NCI-H2196 (cell line): Measurements from ENCODE around the gene MAPKAPK2.

Experiments
- DNase-seq: peaks from one replicate; lab custom pipeline; 2025; ENCODE audit not compliant: unreplicated experiment; lab: John Stamatoyannopoulos, UW

MAPKAPK2 gene

GRCh38 chr1:206717674-206717989 is 32.9 kb downstream of the MAPKAPK2 start:
- DNase-seq: no peak

GRCh38 chr1:206719169-206719839 is 34.6 kb downstream of the MAPKAPK2 start:
- no peak for DNase-seq

- no peak for DNase-seq
These were observed 36.7 kb downstream of the MAPKAPK2 start for GRCh38 chr1:206721454-206721853.

GRCh38 chr1:206722751-206723461 is 38.2 kb downstream of the MAPKAPK2 start:
- DNase-seq: no peak

GRCh38 chr1:206723462-206723804 is 38.7 kb downstream of the MAPKAPK2 start:
- no peak for DNase-seq

- no peak for DNase-seq
These were observed 39.2 kb downstream of the MAPKAPK2 start for GRCh38 chr1:206723805-206724472.

- peak; percentile 28 for DNase-seq
These were observed 40.6 kb downstream of the MAPKAPK2 start for GRCh38 chr1:206725109-206725963.

- DNase-seq: no peak
These were observed 43.4 kb downstream of the MAPKAPK2 start for GRCh38 chr1:206727981-206728696.

- no peak for DNase-seq
These were observed 43.9 kb downstream of the MAPKAPK2 start for GRCh38 chr1:206728697-206728987.

- no peak for DNase-seq
These were observed 44.3 kb downstream of the MAPKAPK2 start for GRCh38 chr1:206729050-206729449.

GRCh38 chr1:206729507-206729906 is 44.8 kb downstream of the MAPKAPK2 start:
- no peak for DNase-seq

- DNase-seq: no peak
These were observed 47.8 kb downstream of the MAPKAPK2 start for GRCh38 chr1:206732508-206732907.

- no peak for DNase-seq
These were observed 48.3 kb downstream of the MAPKAPK2 start for GRCh38 chr1:206732992-206733391.

GRCh38 chr1:206734499-206735142 is 49.9 kb downstream of the MAPKAPK2 start:
- peak; percentile 59 for DNase-seq

GRCh38 chr1:206735553-206736031 is 50.9 kb downstream of the MAPKAPK2 start:
- DNase-seq: no peak

- DNase-seq: no peak
These were observed 52.4 kb downstream of the MAPKAPK2 start for GRCh38 chr1:206736878-206737728.

GRCh38 chr1:206737729-206738201 is 53.1 kb downstream of the MAPKAPK2 start:
- no peak for DNase-seq

- peak; percentile 38 for DNase-seq
These were observed 54.0 kb downstream of the MAPKAPK2 start for GRCh38 chr1:206738370-206739366.
